GM23338 (cell line): ENCODE measurements around the gene SERPINE2. TPM values are rescaled to one million over a fixed set of nuclear protein-coding genes. Genes with fewer than 3 reads are reported as not detected.

ENCODE experiments used
- ATAC-seq: fragments of 200-7000 bp; cut with Tn5 transposase; 3 replicates; pipeline ENCODE4 v1.9.1; 2020
- DNase-seq: peaks from one replicate; pipeline ENCODE4 v3.0.0-alpha.2; 2015; ENCODE audit warnings: low spot score
- H2AFZ ChIP-seq: fragments of 200-600 bp; sonication (generic); 2 replicates; pipeline ENCODE4 v1.8.0; 2016; ENCODE audit warnings: antibody characterized with exemption, mild to moderate bottlenecking, moderate library complexity
- H3F3A ChIP-seq: fragments of 200-600 bp; sonication (generic); replicated peaks from 2 replicates; pipeline ENCODE4 v1.8.0; 2017; ENCODE audit warnings: antibody characterized with exemption, mixed run types, low read depth
- H3K27ac ChIP-seq: fragments of 200-600 bp; sonication (generic); 2 replicates; pipeline ENCODE4 v1.6.1; 2016; ENCODE audit warnings: low read depth
- H3K27me3 ChIP-seq: fragments of 200-600 bp; sonication (generic); 2 replicates; pipeline ENCODE4 v1.8.0; 2016; ENCODE audit warnings: mild to moderate bottlenecking, mixed run types, moderate library complexity; ENCODE audit not compliant: insufficient read depth
- H3K36me3 ChIP-seq: fragments of 200-600 bp; sonication (generic); 2 replicates; pipeline ENCODE4 v1.8.0; 2016; ENCODE audit warnings: mild to moderate bottlenecking; ENCODE audit not compliant: insufficient read depth
- H3K4me1 ChIP-seq: fragments of 200-600 bp; sonication (generic); 2 replicates; pipeline ENCODE4 v1.8.0; 2016; ENCODE audit warnings: mild to moderate bottlenecking, moderate library complexity; ENCODE audit not compliant: insufficient read depth
- H3K4me2 ChIP-seq: fragments of 200-600 bp; sonication (generic); 2 replicates; pipeline ENCODE4 v1.7.1; 2017; ENCODE audit warnings: mixed run types
- H3K4me3 ChIP-seq: fragments of 200-600 bp; sonication (generic); 2 replicates; pipeline ENCODE4 v1.6.1; 2016; ENCODE audit warnings: mixed run types
- H3K79me2 ChIP-seq: fragments of 200-600 bp; sonication (generic); replicated peaks from 2 replicates; pipeline ENCODE4 v1.8.0; 2017; ENCODE audit warnings: mild to moderate bottlenecking; ENCODE audit not compliant: insufficient read depth
- H3K9me2 ChIP-seq: fragments of 200-600 bp; sonication (generic); 2 replicates; pipeline ENCODE4 v1.8.0; 2017; ENCODE audit not compliant: insufficient read depth
- H4K20me1 ChIP-seq: fragments of 200-600 bp; sonication (generic); replicated peaks from 2 replicates; pipeline ENCODE4 v1.8.0; 2017; ENCODE audit warnings: mild to moderate bottlenecking; ENCODE audit not compliant: insufficient read depth
- H3K27ac Mint-ChIP-seq: 2 replicates; pipeline ENCODE4 v1.8.0; 2020; ENCODE audit warnings: inconsistent platforms, mild to moderate bottlenecking, moderate library complexity, mixed read lengths
- H3K27me3 Mint-ChIP-seq: 3 replicates; pipeline ENCODE4 v1.8.0; 2022; ENCODE audit warnings: low read depth, mild to moderate bottlenecking, moderate library complexity, mixed read lengths, inconsistent platforms; ENCODE audit not compliant: insufficient read depth, poor library complexity
- H3K36me3 Mint-ChIP-seq: 3 replicates; pipeline ENCODE4 v1.8.0; 2021; ENCODE audit warnings: low read depth, mild to moderate bottlenecking, inconsistent platforms, moderate library complexity, mixed read lengths
- H3K4me1 Mint-ChIP-seq: 3 replicates; pipeline ENCODE4 v1.8.0; 2020; ENCODE audit warnings: mild to moderate bottlenecking, inconsistent platforms, mixed read lengths
- H3K4me3 Mint-ChIP-seq: 3 replicates; pipeline ENCODE4 v1.8.0; 2021; ENCODE audit warnings: moderate library complexity, mild to moderate bottlenecking, inconsistent platforms, mixed read lengths
- H3K9me3 Mint-ChIP-seq: 3 replicates; pipeline ENCODE4 v1.8.0; 2020; ENCODE audit warnings: moderate library complexity, mild to moderate bottlenecking, inconsistent platforms, mixed read lengths
- CREB1 ChIP-seq: fragments of 250-450 bp; sonication (Bioruptor Pico); IDR thresholded peaks from 2 replicates; pipeline ENCODE4 v1.5.0; 2020; ENCODE audit warnings: low read depth, mild to moderate bottlenecking, moderate library complexity
- CTCF ChIP-seq, 2 experiments: fragments of 200-600 bp in 1 of 2; sonication (generic) in 1 of 2; conservative IDR thresholded peaks; 2 replicates each; pipeline versions ENCODE4 v1.5.1 to v1.6.1; 2016 to 2017; ENCODE audit warnings: antibody characterized with exemption in 2 of 2, low read depth in 2 of 2, mild to moderate bottlenecking in 2 of 2, moderate library complexity in 1 of 2
- ETS1 ChIP-seq: IDR thresholded peaks from 2 replicates; pipeline ENCODE4 v1.6.1; 2016; ENCODE audit warnings: antibody characterized with exemption
- EZH2 ChIP-seq: fragments of 200-600 bp; sonication (generic); IDR thresholded peaks from one replicate; pipeline ENCODE4 v1.8.0; 2017; ENCODE audit warnings: antibody characterized with exemption, mild to moderate bottlenecking, low read depth; ENCODE audit not compliant: unreplicated experiment
- EZH2phosphoT487 ChIP-seq: fragments of 200-600 bp; sonication (generic); IDR thresholded peaks from one replicate; pipeline ENCODE4 v1.8.1; 2018; ENCODE audit warnings: antibody characterized with exemption; ENCODE audit not compliant: unreplicated experiment
- JUNB ChIP-seq: IDR thresholded peaks from one replicate; pipeline ENCODE4 v1.6.1; 2016; ENCODE audit warnings: antibody characterized with exemption; ENCODE audit not compliant: unreplicated experiment
- NANOG ChIP-seq: IDR thresholded peaks from 2 replicates; pipeline ENCODE4 v1.6.1; 2016; ENCODE audit warnings: antibody characterized with exemption, borderline replicate concordance
- POLR2AphosphoS5 ChIP-seq: IDR thresholded peaks from 2 replicates; pipeline ENCODE4 v1.6.1; 2016; ENCODE audit warnings: antibody characterized with exemption, low read depth
- REST ChIP-seq: IDR thresholded peaks from one replicate; pipeline ENCODE4 v1.6.1; 2018; ENCODE audit warnings: antibody characterized with exemption; ENCODE audit not compliant: unreplicated experiment
- STAT1 ChIP-seq: IDR thresholded peaks from one replicate; pipeline ENCODE4 v1.6.1; 2016; ENCODE audit warnings: antibody characterized with exemption; ENCODE audit not compliant: unreplicated experiment
- ZNF114 ChIP-seq: fragments of 250-450 bp; sonication (Bioruptor Pico); IDR thresholded peaks from 2 replicates; pipeline ENCODE4 v1.5.0; 2020; ENCODE audit warnings: mild to moderate bottlenecking, moderate library complexity
- ZNF331 ChIP-seq: fragments of 250-450 bp; sonication (Bioruptor Pico); IDR thresholded peaks from 2 replicates; pipeline ENCODE4 v1.5.0; 2020; ENCODE audit warnings: low read depth, mild to moderate bottlenecking, moderate library complexity
- polyA plus RNA-seq: library from polyadenylated mRNA; unstranded; fragments of >200 nt; fragmentation: Nextera tagmentation; extraction: Ambion mirVana; gene quantifications from 2 replicates; pipeline ENCODE4 v1.2.1, GENCODE V29; 2016
- total RNA-seq: library from RNA; depleted of rRNA; stranded (reverse); fragments of >200 nt; shearing (Covaris generic); gene quantifications from 2 replicates; pipeline ENCODE4 v1.2.3, GENCODE V29; 2014
- TF ChIP-seq, protein P1 (sequence below): fragments of 250-450 bp; sonication (Bioruptor Pico); IDR thresholded peaks from 2 replicates; pipeline ENCODE4 v1.5.0; 2020; ENCODE audit warnings: mild to moderate bottlenecking, moderate library complexity

Gene SERPINE2
- total and polyA plus RNA-seq, 2 experiments from 2014 or later: 38.6 to 44.2 TPM

GRCh38 chr2:224085811-224086210 lies 46.7 kb upstream of the SERPINE2 start:
- Histone ChIP-seq H3K79me2 (no peaks in the 10 kb centered on the region), H3K4me3 (no peak overlapping the region), H3K27ac (no peak overlapping the region), H3K36me3 (no peaks in the 10 kb centered on the region), H3K27me3 (no peaks in the 10 kb centered on the region), H3F3A (no peaks in the 10 kb centered on the region), H3K4me2 (no peak overlapping the region), H4K20me1 (no peaks in the 10 kb centered on the region), H2AFZ (no peak overlapping the region), H3K4me1 (peaks cover 4% of the 10 kb centered on the region; the same call in 1 of the 2 replicates), H3K9me2 (0 out of 2 replicates have a peak, but pooled peaks cover 11% of the 10 kb centered on the region)
- no peak for DNase-seq
- H3K4me1 Mint-ChIP-seq: peaks cover 5% of the 10 kb centered on the region; the same call in 1 of the 3 replicates
- TF ChIP-seq ZNF114: no peak
- no peak for TF ChIP-seq STAT1
- no peak for TF ChIP-seq CTCF (conservative IDR thresholded peaks at IDR 0.05; ENCODE audit: low read depth in 2 of 2)
- no peak for TF ChIP-seq REST
- TF ChIP-seq JUNB: no peak
- TF ChIP-seq, protein P1, sequence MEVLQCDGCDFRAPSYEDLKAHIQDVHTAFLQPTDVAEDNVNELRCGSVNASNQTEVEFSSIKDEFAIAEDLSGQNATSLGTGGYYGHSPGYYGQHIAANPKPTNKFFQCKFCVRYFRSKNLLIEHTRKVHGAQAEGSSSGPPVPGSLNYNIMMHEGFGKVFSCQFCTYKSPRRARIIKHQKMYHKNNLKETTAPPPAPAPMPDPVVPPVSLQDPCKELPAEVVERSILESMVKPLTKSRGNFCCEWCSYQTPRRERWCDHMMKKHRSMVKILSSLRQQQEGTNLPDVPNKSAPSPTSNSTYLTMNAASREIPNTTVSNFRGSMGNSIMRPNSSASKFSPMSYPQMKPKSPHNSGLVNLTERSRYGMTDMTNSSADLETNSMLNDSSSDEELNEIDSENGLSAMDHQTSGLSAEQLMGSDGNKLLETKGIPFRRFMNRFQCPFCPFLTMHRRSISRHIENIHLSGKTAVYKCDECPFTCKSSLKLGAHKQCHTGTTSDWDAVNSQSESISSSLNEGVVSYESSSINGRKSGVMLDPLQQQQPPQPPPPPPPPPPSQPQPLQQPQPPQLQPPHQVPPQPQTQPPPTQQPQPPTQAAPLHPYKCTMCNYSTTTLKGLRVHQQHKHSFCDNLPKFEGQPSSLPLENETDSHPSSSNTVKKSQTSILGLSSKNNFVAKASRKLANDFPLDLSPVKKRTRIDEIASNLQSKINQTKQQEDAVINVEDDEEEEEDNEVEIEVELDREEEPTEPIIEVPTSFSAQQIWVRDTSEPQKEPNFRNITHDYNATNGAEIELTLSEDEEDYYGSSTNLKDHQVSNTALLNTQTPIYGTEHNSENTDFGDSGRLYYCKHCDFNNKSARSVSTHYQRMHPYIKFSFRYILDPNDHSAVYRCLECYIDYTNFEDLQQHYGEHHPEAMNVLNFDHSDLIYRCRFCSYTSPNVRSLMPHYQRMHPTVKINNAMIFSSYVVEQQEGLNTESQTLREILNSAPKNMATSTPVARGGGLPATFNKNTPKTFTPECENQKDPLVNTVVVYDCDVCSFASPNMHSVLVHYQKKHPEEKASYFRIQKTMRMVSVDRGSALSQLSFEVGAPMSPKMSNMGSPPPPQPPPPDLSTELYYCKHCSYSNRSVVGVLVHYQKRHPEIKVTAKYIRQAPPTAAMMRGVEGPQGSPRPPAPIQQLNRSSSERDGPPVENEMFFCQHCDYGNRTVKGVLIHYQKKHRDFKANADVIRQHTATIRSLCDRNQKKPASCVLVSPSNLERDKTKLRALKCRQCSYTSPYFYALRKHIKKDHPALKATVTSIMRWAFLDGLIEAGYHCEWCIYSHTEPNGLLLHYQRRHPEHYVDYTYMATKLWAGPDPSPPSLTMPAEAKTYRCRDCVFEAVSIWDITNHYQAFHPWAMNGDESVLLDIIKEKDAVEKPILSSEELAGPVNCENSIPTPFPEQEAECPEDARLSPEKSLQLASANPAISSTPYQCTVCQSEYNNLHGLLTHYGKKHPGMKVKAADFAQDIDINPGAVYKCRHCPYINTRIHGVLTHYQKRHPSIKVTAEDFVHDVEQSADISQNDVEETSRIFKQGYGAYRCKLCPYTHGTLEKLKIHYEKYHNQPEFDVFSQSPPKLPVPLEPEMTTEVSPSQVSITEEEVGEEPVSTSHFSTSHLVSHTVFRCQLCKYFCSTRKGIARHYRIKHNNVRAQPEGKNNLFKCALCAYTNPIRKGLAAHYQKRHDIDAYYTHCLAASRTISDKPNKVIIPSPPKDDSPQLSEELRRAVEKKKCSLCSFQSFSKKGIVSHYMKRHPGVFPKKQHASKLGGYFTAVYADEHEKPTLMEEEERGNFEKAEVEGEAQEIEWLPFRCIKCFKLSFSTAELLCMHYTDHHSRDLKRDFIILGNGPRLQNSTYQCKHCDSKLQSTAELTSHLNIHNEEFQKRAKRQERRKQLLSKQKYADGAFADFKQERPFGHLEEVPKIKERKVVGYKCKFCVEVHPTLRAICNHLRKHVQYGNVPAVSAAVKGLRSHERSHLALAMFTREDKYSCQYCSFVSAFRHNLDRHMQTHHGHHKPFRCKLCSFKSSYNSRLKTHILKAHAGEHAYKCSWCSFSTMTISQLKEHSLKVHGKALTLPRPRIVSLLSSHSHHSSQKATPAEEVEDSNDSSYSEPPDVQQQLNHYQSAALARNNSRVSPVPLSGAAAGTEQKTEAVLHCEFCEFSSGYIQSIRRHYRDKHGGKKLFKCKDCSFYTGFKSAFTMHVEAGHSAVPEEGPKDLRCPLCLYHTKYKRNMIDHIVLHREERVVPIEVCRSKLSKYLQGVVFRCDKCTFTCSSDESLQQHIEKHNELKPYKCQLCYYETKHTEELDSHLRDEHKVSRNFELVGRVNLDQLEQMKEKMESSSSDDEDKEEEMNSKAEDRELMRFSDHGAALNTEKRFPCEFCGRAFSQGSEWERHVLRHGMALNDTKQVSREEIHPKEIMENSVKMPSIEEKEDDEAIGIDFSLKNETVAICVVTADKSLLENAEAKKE: no peak
- TF ChIP-seq ETS1: no peak
- no peak for TF ChIP-seq ZNF331
- no peak for TF ChIP-seq EZH2
- TF ChIP-seq NANOG: no peak
- no peak for TF ChIP-seq POLR2AphosphoS5
- TF ChIP-seq CREB1 (CRISPR knock-in tag): no peak
- TF ChIP-seq EZH2phosphoT487: no peak
- H3K27me3 Mint-ChIP-seq: peaks cover 2% of the 10 kb centered on the region
- H3K4me3 Mint-ChIP-seq: no peak overlapping the region
- H3K27ac Mint-ChIP-seq: no peak overlapping the region
- no peaks in the 10 kb centered on the region for H3K9me3 Mint-ChIP-seq
- ATAC-seq: no peak
- no peaks in the 10 kb centered on the region for H3K36me3 Mint-ChIP-seq
